Colonic mucosa (tissue), 4 donors: ENCODE results near the gene AVPR2. TPM values are rescaled to one million over a fixed set of nuclear protein-coding genes. Genes with fewer than 3 reads are reported as not detected.

Experiments
- DNase-seq: peaks from one replicate; pipeline ENCODE4 v3.0.0-alpha.2; 2020
- H3K27ac ChIP-seq: fragments of 200-600 bp; one replicate; pipeline ENCODE4 v1.8.0; 2021
- H3K27me3 ChIP-seq: fragments of 200-600 bp; one replicate; pipeline ENCODE4 v1.8.0; 2021
- H3K36me3 ChIP-seq: fragments of 200-600 bp; one replicate; pipeline ENCODE4 v1.8.0; 2021
- H3K4me1 ChIP-seq: fragments of 200-600 bp; one replicate; pipeline ENCODE4 v1.8.0; 2021; ENCODE audit warnings: mild to moderate bottlenecking
- H3K4me3 ChIP-seq: fragments of 200-600 bp; one replicate; pipeline ENCODE4 v1.8.0; 2021
- H3K9ac ChIP-seq, 2 donors: one replicate each; pipeline ENCODE4 v1.7.0; 2013; ENCODE audit warnings: control low read depth in 2 of 2, low read depth in 2 of 2, low read length in 2 of 2
- H3K9me3 ChIP-seq: fragments of 200-600 bp; one replicate; pipeline ENCODE4 v1.8.0; 2021
- intact Hi-C: fragments of 100-400 bp; cut with DNase I; formaldehyde crosslinking; loops from one replicate; pipeline ENCODE4 v1.14.1; 2022
- total RNA-seq, 2 donors: library from RNA; stranded (reverse); fragmentation: NEBNext Ultra II Directional in 1 of 2; extraction: Animal tissue kit (Norgen Biotek cat#: 25700) in 1 of 2; gene quantifications; one replicate each; pipeline ENCODE4 v1.2.1, GENCODE V29; 2021
- TF ChIP-seq, protein P1 (sequence below): fragments of 200-600 bp; IDR thresholded peaks from one replicate; pipeline ENCODE4 v1.8.0; 2022; ENCODE audit warnings: antibody characterized with exemption, mild to moderate bottlenecking
- donor health status: healthy.
- donor health status: DM: no; HTN: no; CAD: no.
- donor health status: DM: no; HTN: no; CAD: no.

Gene AVPR2
- total RNA-seq, 2 donors from 2014 or later, result 0.24 TPM; not detected in 1

DNA sequence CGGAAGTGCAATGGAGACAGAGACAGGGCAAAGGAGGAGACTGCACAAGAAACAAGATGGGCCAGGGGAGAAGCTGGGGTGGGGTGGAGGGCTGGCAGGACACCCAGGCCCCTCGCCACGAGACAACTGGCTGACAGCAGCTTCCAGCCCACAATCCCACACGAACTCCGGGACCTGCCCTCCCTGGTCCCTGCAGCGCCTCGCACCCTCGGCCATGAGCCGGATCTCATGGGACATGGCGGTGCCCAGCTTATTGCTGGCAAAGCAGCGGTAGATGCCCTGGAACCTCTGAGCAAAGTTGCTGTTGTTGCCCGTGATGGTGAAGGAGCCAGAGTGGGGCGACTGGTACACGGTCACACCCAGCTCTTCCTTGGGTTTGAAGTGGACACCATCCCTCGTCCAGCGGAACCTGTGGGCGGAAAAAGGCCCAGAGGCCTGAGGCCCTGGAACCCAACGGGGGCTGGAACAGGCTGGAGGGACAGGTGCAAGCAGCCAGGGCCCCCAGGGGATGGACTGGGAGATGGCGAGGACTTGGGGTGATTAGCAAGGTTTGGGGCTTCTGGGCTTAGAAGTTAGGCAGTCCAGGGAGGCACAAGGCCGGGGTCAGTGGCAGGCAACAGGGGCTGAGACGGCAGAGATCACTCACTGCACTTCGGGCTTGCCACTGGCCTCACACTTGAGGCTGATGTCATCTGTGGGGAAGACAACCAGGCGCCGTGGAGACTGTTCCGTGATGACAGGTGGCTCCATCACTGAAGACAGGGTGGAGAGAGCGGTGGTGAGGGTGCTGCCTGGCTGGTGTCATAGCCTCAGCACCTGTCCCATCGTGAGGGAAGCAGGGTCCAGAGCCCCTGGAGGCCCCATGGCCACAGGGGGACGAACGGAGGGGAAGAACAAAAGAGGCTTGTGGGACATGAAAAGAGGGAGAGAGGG, 32.3 kb upstream of the AVPR2 start:
- Histone ChIP-seq H3K4me1 (no peaks in the 10 kb centered on the region), H3K9ac (no peak overlapping the region), H3K27me3 (no peaks in the 10 kb centered on the region), H3K9me3 (no peaks in the 10 kb centered on the region), H3K36me3 (no peaks in the 10 kb centered on the region), H3K4me3 (no peak overlapping the region), H3K27ac (no peak overlapping the region)
- no peak for DNase-seq
- intact Hi-C loops, result no loop called here
- TF ChIP-seq, protein P1, sequence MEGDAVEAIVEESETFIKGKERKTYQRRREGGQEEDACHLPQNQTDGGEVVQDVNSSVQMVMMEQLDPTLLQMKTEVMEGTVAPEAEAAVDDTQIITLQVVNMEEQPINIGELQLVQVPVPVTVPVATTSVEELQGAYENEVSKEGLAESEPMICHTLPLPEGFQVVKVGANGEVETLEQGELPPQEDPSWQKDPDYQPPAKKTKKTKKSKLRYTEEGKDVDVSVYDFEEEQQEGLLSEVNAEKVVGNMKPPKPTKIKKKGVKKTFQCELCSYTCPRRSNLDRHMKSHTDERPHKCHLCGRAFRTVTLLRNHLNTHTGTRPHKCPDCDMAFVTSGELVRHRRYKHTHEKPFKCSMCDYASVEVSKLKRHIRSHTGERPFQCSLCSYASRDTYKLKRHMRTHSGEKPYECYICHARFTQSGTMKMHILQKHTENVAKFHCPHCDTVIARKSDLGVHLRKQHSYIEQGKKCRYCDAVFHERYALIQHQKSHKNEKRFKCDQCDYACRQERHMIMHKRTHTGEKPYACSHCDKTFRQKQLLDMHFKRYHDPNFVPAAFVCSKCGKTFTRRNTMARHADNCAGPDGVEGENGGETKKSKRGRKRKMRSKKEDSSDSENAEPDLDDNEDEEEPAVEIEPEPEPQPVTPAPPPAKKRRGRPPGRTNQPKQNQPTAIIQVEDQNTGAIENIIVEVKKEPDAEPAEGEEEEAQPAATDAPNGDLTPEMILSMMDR, result no peak

DNA sequence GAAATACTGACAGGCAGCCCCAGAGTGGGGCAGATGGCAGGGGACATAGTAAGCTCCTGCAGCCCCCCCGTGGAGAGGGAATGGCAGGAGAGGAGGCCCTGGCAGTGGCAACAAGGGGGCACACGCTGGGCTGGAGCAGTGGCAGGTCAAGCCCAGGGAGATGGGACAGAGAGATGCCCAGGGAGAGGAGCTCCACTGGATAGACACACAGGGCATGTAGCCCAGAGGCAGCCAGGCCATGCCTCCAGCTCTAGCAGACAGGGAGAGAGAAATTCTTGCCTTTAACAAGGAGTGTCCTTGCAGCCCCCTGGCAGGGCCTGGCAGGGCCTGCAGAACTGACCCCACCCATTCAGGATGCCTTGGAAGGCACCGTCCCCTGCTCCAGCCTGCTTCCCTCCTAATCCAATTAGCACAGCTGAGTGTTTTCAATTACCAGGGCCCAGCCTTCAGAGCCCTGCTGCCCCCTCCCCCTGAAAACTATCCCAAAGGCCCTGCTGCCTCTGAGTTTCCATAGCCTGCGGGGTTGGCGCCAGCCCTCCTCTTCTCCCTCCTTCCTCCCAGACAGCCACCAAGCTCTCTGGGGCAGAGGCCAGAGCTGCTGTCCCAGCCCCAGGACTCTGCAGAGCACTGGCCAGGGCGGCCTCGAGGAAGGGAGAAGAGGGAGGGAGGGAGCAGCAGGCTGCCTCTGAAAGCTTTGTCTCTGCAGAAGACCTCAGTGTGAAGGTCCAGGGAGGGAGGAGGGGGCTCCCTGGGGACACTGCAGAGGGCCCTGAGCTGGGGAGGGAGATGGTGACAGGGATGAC, 31.0 kb upstream of the AVPR2 start:
- TF ChIP-seq, protein P1, result no peak
- intact Hi-C loops, result no loop called here
- H3K36me3 ChIP-seq, result no peaks in the 10 kb centered on the region
- H3K4me1 ChIP-seq, result no peaks in the 10 kb centered on the region
- no peak for DNase-seq
- peaks cover 3% of the 10 kb centered on the region for H3K27me3 ChIP-seq
- no peak overlapping the region for H3K27ac ChIP-seq
- no peaks in the 10 kb centered on the region for H3K9me3 ChIP-seq
- H3K9ac ChIP-seq, result no peak overlapping the region
- H3K4me3 ChIP-seq, result no peak overlapping the region

DNA sequence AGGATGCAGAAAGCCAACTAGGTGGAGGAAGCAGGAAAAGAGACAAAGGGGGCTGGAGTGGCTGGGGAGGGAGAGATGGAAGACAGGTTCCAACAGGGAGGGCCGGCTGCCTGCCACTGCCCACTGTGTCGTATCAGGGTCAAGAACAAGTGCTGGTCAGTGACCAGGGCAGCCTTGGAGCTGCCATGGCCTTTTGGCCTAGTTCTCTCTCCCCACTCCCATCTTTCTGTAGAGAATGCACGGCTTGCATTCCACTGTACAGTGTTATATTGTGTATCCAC, 30.4 kb upstream of the AVPR2 start:
- Histone ChIP-seq H3K4me3 (no peak overlapping the region), H3K9ac (no peak overlapping the region), H3K4me1 (no peaks in the 10 kb centered on the region), H3K27ac (no peak overlapping the region), H3K9me3 (no peaks in the 10 kb centered on the region), H3K27me3 (peaks cover 3% of the 10 kb centered on the region), H3K36me3 (no peaks in the 10 kb centered on the region)
- intact Hi-C loops, result no loop called here
- TF ChIP-seq, protein P1, result no peak
- no peak for DNase-seq

DNA sequence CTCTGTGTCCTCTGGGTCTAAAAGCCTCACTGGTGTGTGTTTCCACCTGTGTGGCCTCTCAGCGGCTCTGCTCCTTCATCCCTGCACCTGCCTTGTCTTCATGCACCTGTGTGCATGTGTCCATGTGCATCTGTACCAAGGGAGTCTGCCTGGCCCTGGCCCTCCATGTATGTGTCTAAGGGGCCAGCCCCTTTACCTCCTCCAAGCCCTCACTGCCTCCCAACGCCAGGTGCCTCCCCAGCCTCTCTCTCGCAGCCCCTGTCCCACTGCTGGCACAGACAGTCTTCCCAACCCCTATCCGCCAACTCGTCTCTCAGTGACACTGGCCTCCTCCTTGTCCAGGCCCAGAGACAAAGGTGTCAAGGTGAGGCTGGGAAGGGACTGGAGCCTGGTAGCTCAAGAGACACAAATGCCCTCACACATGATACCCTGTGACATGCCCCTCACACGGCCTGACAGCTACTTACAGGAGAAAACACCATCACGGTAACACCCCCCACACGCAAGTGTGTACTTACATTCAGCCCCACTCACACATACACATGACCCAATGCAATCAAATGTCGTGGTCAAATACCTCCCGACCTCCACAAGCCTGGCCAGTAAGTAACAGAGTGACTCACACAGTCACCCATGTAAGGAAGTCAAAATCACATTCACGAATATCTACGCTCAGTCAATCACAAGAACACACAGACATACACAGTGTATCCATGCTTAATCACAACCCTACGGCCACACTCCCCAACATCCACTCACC, 29.9 kb upstream of the AVPR2 start:
- no peaks in the 10 kb centered on the region for H3K36me3 ChIP-seq
- H3K4me1 ChIP-seq, result no peaks in the 10 kb centered on the region
- no peak overlapping the region for H3K4me3 ChIP-seq
- H3K9me3 ChIP-seq, result no peaks in the 10 kb centered on the region
- H3K27me3 ChIP-seq, result peaks cover 3% of the 10 kb centered on the region
- TF ChIP-seq, protein P1, result no peak
- no peak overlapping the region for H3K27ac ChIP-seq
- no peak overlapping the region for H3K9ac ChIP-seq
- DNase-seq, result no peak
- intact Hi-C loops, result no loop called here

DNA sequence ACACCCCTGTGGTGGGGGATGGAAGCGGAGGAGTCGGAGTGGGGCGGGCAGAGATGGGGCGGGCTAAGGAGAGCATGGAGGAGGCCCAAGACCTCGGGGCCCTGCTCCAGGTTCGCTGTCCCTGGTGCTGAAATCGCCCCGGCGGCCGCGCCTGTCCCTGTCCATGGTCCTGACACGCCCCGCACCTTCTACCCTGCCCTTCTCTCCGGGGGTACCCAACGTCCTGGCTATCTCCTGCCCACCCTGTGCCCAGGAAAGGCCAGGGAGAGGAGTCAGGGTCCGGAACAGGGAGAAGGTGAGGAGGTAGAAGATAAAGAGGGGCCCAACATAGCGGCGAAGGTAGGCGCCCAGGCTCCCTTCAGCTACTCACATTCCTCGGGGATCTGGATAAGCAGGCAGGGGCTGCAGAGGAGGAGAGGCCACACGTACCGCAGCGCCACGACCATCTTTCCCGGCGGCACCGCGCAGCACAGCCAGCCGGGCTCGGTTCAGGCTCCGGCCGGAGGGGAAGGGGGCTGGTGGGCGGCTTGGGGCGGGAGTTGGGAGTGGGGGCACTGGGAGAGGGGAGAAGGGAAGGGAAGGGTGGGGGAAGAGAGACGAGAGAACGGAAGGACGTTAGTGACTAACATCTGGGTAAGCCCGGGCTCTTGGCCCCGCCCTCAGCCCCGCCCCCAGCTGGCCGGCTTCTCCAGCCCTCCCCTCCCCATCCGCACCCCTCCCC, 28.9 kb upstream of the AVPR2 start:
- H3K27ac ChIP-seq, result no peak overlapping the region
- peaks cover 3% of the 10 kb centered on the region for H3K27me3 ChIP-seq
- H3K9ac ChIP-seq, result no peak overlapping the region
- TF ChIP-seq, protein P1, result no peak
- H3K9me3 ChIP-seq, result no peaks in the 10 kb centered on the region
- H3K4me1 ChIP-seq, result no peaks in the 10 kb centered on the region
- DNase-seq, result peak; percentile 49
- no peak overlapping the region for H3K4me3 ChIP-seq
- no peaks in the 10 kb centered on the region for H3K36me3 ChIP-seq
- intact Hi-C loops, result no loop called here
